ENCODE data around the gene AXIN1. TPM values are rescaled to one million over a fixed set of nuclear protein-coding genes. Genes with fewer than 3 reads are reported as not detected.
A peak's percentile ranks its signal among the peaks of the same experiment; 100 is the strongest.
"Not testable (repeated sequence)": the region's sequence is repeated elsewhere in the genome, so short reads cannot be mapped to it uniquely, and the experiment has no call there.

The AXIN1 gene
- total RNA-seq, 1 experiment from 2014 or later = 53.3 TPM

GRCh38 chr16:336269-336668 lies 16.3 kb downstream of the AXIN1 start:
- ATAC-seq (no peak), DNase-seq (ENCODE audit: low read depth, low spot score) (no peak)
- in situ Hi-C loops (cut with HindIII; ENCODE audit: low pct_unique_long_range_greater_than_20kb, low sequenced_read_pairs) (no loop called here), intact Hi-C loops (cut with micrococcal nuclease; ENCODE audit: unreplicated experiment) (no loop called here)
- Histone ChIP-seq H3K4me3 (ENCODE audit: low read depth in 2 of 2, low read length in 2 of 2) (no peak overlapping the region), H3K4me1 (ENCODE audit: control insufficient read depth, insufficient read depth, low read length) (peaks cover 17% of the 10 kb centered on the region), H3K9me3 (ENCODE audit: control insufficient read depth, insufficient read depth, low read depth, low read length) (no peaks in the 10 kb centered on the region), H3K27ac (ENCODE audit: low read length) (no peak overlapping the region), H3K36me3 (ENCODE audit: control insufficient read depth, insufficient read depth, low read length) (no peaks in the 10 kb centered on the region), H3K27me3 (ENCODE audit: control insufficient read depth, insufficient read depth, low read length) (no peaks in the 10 kb centered on the region)
- TF ChIP-seq POLR2AphosphoS5 (IDR thresholded peaks at IDR 0.05; ENCODE audit: low read depth, low read length) (no peak), REST (IDR thresholded peaks at IDR 0.05; ENCODE audit: insufficient read depth in 1 of 2, low read depth in 2 of 2, low read length in 1 of 2) (no peak), TCF7L2 (IDR thresholded peaks at IDR 0.05; ENCODE audit: low read depth, low read length) (no peak), SIN3A (IDR thresholded peaks at IDR 0.05; ENCODE audit: borderline replicate concordance, insufficient read depth, low read depth, low read length) (no peak)
- ChIA-PET CTCF (no interaction called here), POLR2A (interaction anchor here (0.6 kb wide), 1 partner anchor 28 kb away, joined by 5 read pairs; no protein-coding TSS in a partner anchor)
- no TSS peak for BruUV-seq (replicated peaks)

- peaks cover 27% of the 10 kb centered on the region for H3K4me1 ChIP-seq (ENCODE audit: control insufficient read depth, insufficient read depth, low read length)
- BruUV-seq (replicated peaks); H3K27me3 ChIP-seq (ENCODE audit: control insufficient read depth, insufficient read depth, low read length); ATAC-seq; H3K4me3 ChIP-seq (ENCODE audit: low read depth in 2 of 2, low read length in 2 of 2); CTCF ChIA-PET; H3K36me3 ChIP-seq (ENCODE audit: control insufficient read depth, insufficient read depth, low read length); H3K9me3 ChIP-seq (ENCODE audit: control insufficient read depth, insufficient read depth, low read depth, low read length); in situ Hi-C loops (cut with HindIII; ENCODE audit: low pct_unique_long_range_greater_than_20kb, low sequenced_read_pairs); POLR2A ChIA-PET; intact Hi-C loops (cut with micrococcal nuclease; ENCODE audit: unreplicated experiment); DNase-seq (ENCODE audit: low read depth, low spot score): not testable (repeated sequence)
- peak overlapping the region; percentile 52; the same call in 1 of the 2 replicates for H3K27ac ChIP-seq (ENCODE audit: low read length)
Measured at GRCh38 chr16:334861-335632, 17.5 kb downstream of the AXIN1 start.

- peaks cover 27% of the 10 kb centered on the region for H3K4me1 ChIP-seq (ENCODE audit: control insufficient read depth, insufficient read depth, low read length)
- H3K4me3 ChIP-seq (ENCODE audit: low read depth in 2 of 2, low read length in 2 of 2); H3K27me3 ChIP-seq (ENCODE audit: control insufficient read depth, insufficient read depth, low read length); intact Hi-C loops (cut with micrococcal nuclease; ENCODE audit: unreplicated experiment); DNase-seq (ENCODE audit: low read depth, low spot score); in situ Hi-C loops (cut with HindIII; ENCODE audit: low pct_unique_long_range_greater_than_20kb, low sequenced_read_pairs); H3K36me3 ChIP-seq (ENCODE audit: control insufficient read depth, insufficient read depth, low read length); H3K27ac ChIP-seq (ENCODE audit: low read length); BruUV-seq (replicated peaks); CTCF ChIA-PET; H3K9me3 ChIP-seq (ENCODE audit: control insufficient read depth, insufficient read depth, low read depth, low read length); POLR2A ChIA-PET; ATAC-seq: not testable (repeated sequence)
Measured at GRCh38 chr16:334164-334832, 18.2 kb downstream of the AXIN1 start.
